ENCODE data around the gene PRKAG2.

DNA sequence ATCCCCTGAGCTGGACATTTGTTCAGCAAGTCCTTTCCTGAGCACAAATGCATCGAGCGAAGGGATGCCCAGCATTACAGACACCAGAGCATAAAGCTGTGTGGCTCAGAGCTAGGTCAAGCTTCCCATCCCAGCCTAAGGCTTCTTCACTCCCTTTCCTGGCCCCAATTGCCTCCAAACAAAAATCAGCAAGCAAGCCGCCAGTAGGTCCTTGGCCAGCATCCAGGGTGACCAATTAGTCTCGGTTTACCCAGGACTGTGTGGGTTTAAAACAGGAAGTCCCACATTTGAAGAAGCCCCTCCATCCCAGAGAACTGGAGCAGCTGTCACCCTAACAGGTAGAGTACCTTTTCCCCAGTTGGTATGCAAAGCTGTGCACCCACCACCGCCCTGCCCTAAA, 51.2 kb downstream of the PRKAG2 start:
- TF ChIP-seq POLR2A (IDR thresholded peaks at IDR 0.05) (no peak), POLR2AphosphoS5 (IDR thresholded peaks at IDR 0.05) (no peak)
- TF ChIP-seq, protein P1, sequence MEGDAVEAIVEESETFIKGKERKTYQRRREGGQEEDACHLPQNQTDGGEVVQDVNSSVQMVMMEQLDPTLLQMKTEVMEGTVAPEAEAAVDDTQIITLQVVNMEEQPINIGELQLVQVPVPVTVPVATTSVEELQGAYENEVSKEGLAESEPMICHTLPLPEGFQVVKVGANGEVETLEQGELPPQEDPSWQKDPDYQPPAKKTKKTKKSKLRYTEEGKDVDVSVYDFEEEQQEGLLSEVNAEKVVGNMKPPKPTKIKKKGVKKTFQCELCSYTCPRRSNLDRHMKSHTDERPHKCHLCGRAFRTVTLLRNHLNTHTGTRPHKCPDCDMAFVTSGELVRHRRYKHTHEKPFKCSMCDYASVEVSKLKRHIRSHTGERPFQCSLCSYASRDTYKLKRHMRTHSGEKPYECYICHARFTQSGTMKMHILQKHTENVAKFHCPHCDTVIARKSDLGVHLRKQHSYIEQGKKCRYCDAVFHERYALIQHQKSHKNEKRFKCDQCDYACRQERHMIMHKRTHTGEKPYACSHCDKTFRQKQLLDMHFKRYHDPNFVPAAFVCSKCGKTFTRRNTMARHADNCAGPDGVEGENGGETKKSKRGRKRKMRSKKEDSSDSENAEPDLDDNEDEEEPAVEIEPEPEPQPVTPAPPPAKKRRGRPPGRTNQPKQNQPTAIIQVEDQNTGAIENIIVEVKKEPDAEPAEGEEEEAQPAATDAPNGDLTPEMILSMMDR (IDR thresholded peaks at IDR 0.05) = no peak

Data from breast epithelium (tissue), 3 donors.